ENCODE results near the gene CHST11. TPM values are rescaled to one million over a fixed set of nuclear protein-coding genes. Genes with fewer than 3 reads are reported as not detected.

CHST11 gene
- total and polyA plus RNA-seq, 10 of the 15 experiments (the other 5 are each of a cell fraction or from before 2014, with no cell fraction given): 1.9 to 38.1 (median 17.2) TPM

GRCh38 chr12:104605685-104606084 lies 148.9 kb downstream of the CHST11 start:
- TF ChIP-seq NFYB (IDR thresholded peaks at IDR 0.05; ENCODE audit: insufficient read depth, low read depth, low read length) (no peak), BRCA1 (IDR thresholded peaks at IDR 0.05; ENCODE audit: low read depth, low read length) (no peak), RELA (IDR thresholded peaks at IDR 0.05; ENCODE audit: borderline replicate concordance, partially characterized antibody) (no peak), NR2F1 (conservative IDR thresholded peaks at IDR 0.05) (no peak), MLLT1 (IDR thresholded peaks at IDR 0.05) (no peak), HDAC6 (IDR thresholded peaks at IDR 0.05; ENCODE audit: unreplicated experiment) (no peak), FOXM1 (IDR thresholded peaks at IDR 0.05; ENCODE audit: low read depth, low read length) (no peak), POLR2AphosphoS5 (IDR thresholded peaks at IDR 0.05; ENCODE audit: low read length) (no peak), RAD51 (IDR thresholded peaks at IDR 0.05) (no peak), GATAD2B (conservative IDR thresholded peaks at IDR 0.05; ENCODE audit: low read depth) (no peak), EED (IDR thresholded peaks at IDR 0.05; ENCODE audit: low read depth) (no peak), ZZZ3 (IDR thresholded peaks at IDR 0.05; ENCODE audit: control insufficient read depth, insufficient read length, low read depth) (no peak), NR2C1 (IDR thresholded peaks at IDR 0.05) (no peak), BMI1 (IDR thresholded peaks at IDR 0.05; ENCODE audit: borderline replicate concordance) (no peak), MYC (IDR thresholded peaks at IDR 0.05; ENCODE audit: insufficient read depth, insufficient read length, insufficient replicate concordance, low read length, severe bottlenecking) (no peak), PRDM15 (CRISPR knock-in tag; IDR thresholded peaks at IDR 0.05) (no peak), ZBTB33 (IDR thresholded peaks at IDR 0.05) (no peak), SMAD1 (IDR thresholded peaks at IDR 0.05; ENCODE audit: low read depth, partially characterized antibody) (no peak)
- ATAC-seq: no peak
- DNase-seq (ENCODE audit: low read depth, low spot score): no peak
- WGBS (ENCODE audit: insufficient coverage, insufficient replicate concordance, low lambda C conversion rate, missing lambda C conversion rate): 88% methylated on average over 10 of the region's 10 CpGs
- no peak overlapping the region for H3K9ac ChIP-seq (ENCODE audit: control insufficient read depth, insufficient read depth, low read length)
- H4K20me1 ChIP-seq (ENCODE audit: control insufficient read depth, insufficient read depth): no peaks in the 10 kb centered on the region
- FAIRE-seq: no peak
- H3K4me2 ChIP-seq (ENCODE audit: control insufficient read depth, insufficient read depth): no peak overlapping the region
- POLR2A ChIA-PET: interaction anchor here (1.5 kb wide), 1 partner anchor 12 kb away, joined by 4 read pairs; no protein-coding TSS in a partner anchor
- intact Hi-C loops (cut with micrococcal nuclease; ENCODE audit: unreplicated experiment): loop anchor here (2.0 to 10.0 kb wide), 3 partner anchors 35 to 449 kb away; no protein-coding TSS in a partner anchor
- no peak overlapping the region for H3K27ac ChIP-seq (ENCODE audit: control insufficient read depth, insufficient read depth)
- no peaks in the 10 kb centered on the region for H3K9me3 ChIP-seq (replicated peaks; ENCODE audit: control insufficient read depth, insufficient read depth, low read length)
- H3K79me2 ChIP-seq (ENCODE audit: control insufficient read depth, insufficient read depth, low read length): peaks cover 8% of the 10 kb centered on the region; the same call in 1 of the 2 replicates
- in situ Hi-C loops (cut with MboI): no loop called here
- RAD21 ChIA-PET (ENCODE audit: unreplicated experiment): interaction anchor here (1.6 kb wide), 1 partner anchor 143 kb away, joined by 4 read pairs; no protein-coding TSS in a partner anchor
- no peak overlapping the region for H2AFZ ChIP-seq (ENCODE audit: control insufficient read depth, low read depth, low read length)
- H3K4me1 ChIP-seq (ENCODE audit: control insufficient read depth, insufficient read depth, low read length): peaks cover 28% of the 10 kb centered on the region
- H3K4me3 ChIP-seq: no peak overlapping the region
- peaks cover 0 to 8% of the 10 kb centered on the region in 2 experiments; a peak in 2 of 4 replicates for H3K36me3 ChIP-seq (ENCODE audit: control insufficient read depth in 2 of 2, insufficient read depth in 2 of 2, low read length in 1 of 2)
- CTCF ChIA-PET: interaction anchor here (1.9 to 2.0 kb wide), 2 partner anchors 37 to 64 kb away, joined by 5 to 9 read pairs; no protein-coding TSS in a partner anchor
- no peaks in the 10 kb centered on the region for H3K27me3 ChIP-seq (replicated peaks in 1 of 2; ENCODE audit: control insufficient read depth in 2 of 2, insufficient read depth in 2 of 2, low read length in 1 of 2)
- SMC1A ChIA-PET (ENCODE audit: uncharacterized antibody, unreplicated experiment): interaction anchor here (2.0 to 3.0 kb wide), 4 partner anchors 23 to 132 kb away, joined by 5 to 17 read pairs (median 10); no protein-coding TSS in a partner anchor
- no TSS peak for BruUV-seq (replicated peaks)
